Panc1 (cell line): ENCODE results near the gene ATF1. TPM values are rescaled to one million over a fixed set of nuclear protein-coding genes. Genes with fewer than 3 reads are reported as not detected.

Experiments
- ATAC-seq: fragments of 200-7000 bp; cut with Tn5 transposase; 2 replicates; pipeline ENCODE4 v1.9.1; 2020; ENCODE audit warnings: mild to moderate bottlenecking, moderate library complexity
- BruUV-seq: library from RNA; stranded (reverse); fragments of 400-500 nt; replicated peaks from 2 replicates; lab custom pipeline; 2021; lab: Mats Ljungman, UMichigan
- CTCF ChIA-PET: fragments of 300-600 bp; sonication (Branson Sonifier 250); formaldehyde crosslinking; loops from one replicate; lab custom pipeline; 2022; ENCODE audit warnings: antibody characterized with exemption; lab: Charles Lee
- POLR2A ChIA-PET: fragments of 300-600 bp; sonication (Branson Sonifier 250); formaldehyde crosslinking; loops from one replicate; lab custom pipeline; 2022; ENCODE audit warnings: antibody characterized with exemption; lab: Charles Lee
- DNase-seq: peaks from one replicate; pipeline ENCODE4 v3.0.0-alpha.2; 2010; ENCODE audit warnings: low read depth, low spot score
- H3K27ac ChIP-seq: 2 replicates; pipeline ENCODE4 v1.5.1; 2011; ENCODE audit warnings: mild to moderate bottlenecking, low read length, inconsistent platforms
- H3K27me3 ChIP-seq: fragments of 200-500 bp; sonication (Bioruptor generic); 2 replicates; pipeline ENCODE4 v1.6.0; 2014; ENCODE audit warnings: low read length, inconsistent platforms; ENCODE audit not compliant: control insufficient read depth, insufficient read depth
- H3K36me3 ChIP-seq: fragments of 200-500 bp; sonication (Bioruptor generic); 2 replicates; pipeline ENCODE4 v1.5.1; 2014; ENCODE audit warnings: inconsistent platforms, mild to moderate bottlenecking, low read length, moderate library complexity; ENCODE audit not compliant: control insufficient read depth, insufficient read depth
- H3K4me1 ChIP-seq: 2 replicates; pipeline ENCODE4 v1.5.1; 2011; ENCODE audit warnings: inconsistent platforms, mild to moderate bottlenecking, low read length, moderate library complexity; ENCODE audit not compliant: control insufficient read depth, insufficient read depth
- H3K4me3 ChIP-seq, 2 experiments: 2 replicates each; pipeline ENCODE4 v1.5.1; 2011 to 2012; ENCODE audit warnings: low read depth in 2 of 2, low read length in 2 of 2, mild to moderate bottlenecking in 2 of 2, inconsistent platforms in 1 of 2, moderate library complexity in 1 of 2
- H3K9me3 ChIP-seq: fragments of 200-500 bp; sonication (Bioruptor generic); 2 replicates; pipeline ENCODE4 v1.5.1; 2014; ENCODE audit warnings: low read depth, mild to moderate bottlenecking, inconsistent platforms, low read length, moderate library complexity; ENCODE audit not compliant: control insufficient read depth, insufficient read depth
- CTCF ChIP-seq: fragments of 450-650 bp; IDR thresholded peaks from 2 replicates; pipeline ENCODE4 v1.5.1; 2017; ENCODE audit warnings: mild to moderate bottlenecking
- POLR2AphosphoS5 ChIP-seq: IDR thresholded peaks from 2 replicates; pipeline ENCODE4 v1.6.1; 2012; ENCODE audit warnings: mild to moderate bottlenecking, low read depth, low read length, moderate library complexity
- SIN3A ChIP-seq: IDR thresholded peaks from 2 replicates; pipeline ENCODE4 v1.6.1; 2012; ENCODE audit warnings: low read depth, mild to moderate bottlenecking, low read length, moderate library complexity, borderline replicate concordance; ENCODE audit not compliant: insufficient read depth
- TCF7L2 ChIP-seq: IDR thresholded peaks from 2 replicates; pipeline ENCODE4 v1.6.1; 2011; ENCODE audit warnings: mild to moderate bottlenecking, low read depth, low read length, inconsistent platforms
- in situ Hi-C: cut with HindIII; loops from 2 replicates; pipeline ENCODE4 v1.10.0; 2016; ENCODE audit warnings: low sequenced_read_pairs, low pct_unique_long_range_greater_than_20kb
- intact Hi-C: fragments of 100-400 bp; cut with micrococcal nuclease; formaldehyde crosslinking; loops from one replicate; pipeline ENCODE4 v1.10.0; 2022; ENCODE audit not compliant: unreplicated experiment
- total RNA-seq: library from RNA; stranded (reverse); gene quantifications from one replicate; pipeline ENCODE4 v1.2.1, GENCODE V29; 2021; ENCODE audit not compliant: unreplicated experiment
- TF ChIP-seq, protein P1 (sequence below), 2 experiments: IDR thresholded peaks; 2 replicates each; pipeline ENCODE4 v1.6.1; 2011 to 2012; ENCODE audit warnings: low read depth in 2 of 2, control low read depth in 1 of 2, low read length in 1 of 2, mild to moderate bottlenecking in 1 of 2, moderate library complexity in 1 of 2; ENCODE audit not compliant: insufficient read depth in 1 of 2

The ATF1 gene
- total RNA-seq, 1 experiment from 2014 or later = 52.2 TPM

GRCh38 chr12:50725011-50725942, 38.6 kb upstream of the ATF1 start:
- no peak overlapping the region for H3K4me3 ChIP-seq
- ChIA-PET POLR2A (interaction anchor here (0.6 kb wide), 1 partner anchor 614 kb away, joined by 3 read pairs; no protein-coding TSS in a partner anchor), CTCF (no interaction called here)
- TSS peak; percentile 42 for BruUV-seq
- peaks cover 11% of the 10 kb centered on the region; the same call in 1 of the 2 replicates for H3K36me3 ChIP-seq
- H3K4me1 ChIP-seq = no peaks in the 10 kb centered on the region
- TF ChIP-seq CTCF (no peak), TCF7L2 (no peak), SIN3A (no peak), POLR2AphosphoS5 (no peak)
- TF ChIP-seq, protein P1, sequence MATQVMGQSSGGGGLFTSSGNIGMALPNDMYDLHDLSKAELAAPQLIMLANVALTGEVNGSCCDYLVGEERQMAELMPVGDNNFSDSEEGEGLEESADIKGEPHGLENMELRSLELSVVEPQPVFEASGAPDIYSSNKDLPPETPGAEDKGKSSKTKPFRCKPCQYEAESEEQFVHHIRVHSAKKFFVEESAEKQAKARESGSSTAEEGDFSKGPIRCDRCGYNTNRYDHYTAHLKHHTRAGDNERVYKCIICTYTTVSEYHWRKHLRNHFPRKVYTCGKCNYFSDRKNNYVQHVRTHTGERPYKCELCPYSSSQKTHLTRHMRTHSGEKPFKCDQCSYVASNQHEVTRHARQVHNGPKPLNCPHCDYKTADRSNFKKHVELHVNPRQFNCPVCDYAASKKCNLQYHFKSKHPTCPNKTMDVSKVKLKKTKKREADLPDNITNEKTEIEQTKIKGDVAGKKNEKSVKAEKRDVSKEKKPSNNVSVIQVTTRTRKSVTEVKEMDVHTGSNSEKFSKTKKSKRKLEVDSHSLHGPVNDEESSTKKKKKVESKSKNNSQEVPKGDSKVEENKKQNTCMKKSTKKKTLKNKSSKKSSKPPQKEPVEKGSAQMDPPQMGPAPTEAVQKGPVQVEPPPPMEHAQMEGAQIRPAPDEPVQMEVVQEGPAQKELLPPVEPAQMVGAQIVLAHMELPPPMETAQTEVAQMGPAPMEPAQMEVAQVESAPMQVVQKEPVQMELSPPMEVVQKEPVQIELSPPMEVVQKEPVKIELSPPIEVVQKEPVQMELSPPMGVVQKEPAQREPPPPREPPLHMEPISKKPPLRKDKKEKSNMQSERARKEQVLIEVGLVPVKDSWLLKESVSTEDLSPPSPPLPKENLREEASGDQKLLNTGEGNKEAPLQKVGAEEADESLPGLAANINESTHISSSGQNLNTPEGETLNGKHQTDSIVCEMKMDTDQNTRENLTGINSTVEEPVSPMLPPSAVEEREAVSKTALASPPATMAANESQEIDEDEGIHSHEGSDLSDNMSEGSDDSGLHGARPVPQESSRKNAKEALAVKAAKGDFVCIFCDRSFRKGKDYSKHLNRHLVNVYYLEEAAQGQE (IDR thresholded peaks at IDR 0.05; ENCODE audit: insufficient read depth in 1 of 2, low read depth in 2 of 2, low read length in 1 of 2) = no peak
- no peak overlapping the region for H3K27ac ChIP-seq
- DNase-seq (no peak), ATAC-seq (no peak)
- no peaks in the 10 kb centered on the region for H3K9me3 ChIP-seq
- intact Hi-C loops (no loop called here), in situ Hi-C loops (no loop called here)
- no peaks in the 10 kb centered on the region for H3K27me3 ChIP-seq

GRCh38 chr12:50727466-50727865, 36.4 kb upstream of the ATF1 start:
- DNase-seq (no peak), ATAC-seq (no peak)
- H3K27me3 ChIP-seq = no peaks in the 10 kb centered on the region
- CTCF ChIA-PET = no interaction called here
- in situ Hi-C loops (no loop called here), intact Hi-C loops (no loop called here)
- TF ChIP-seq, protein P1 (IDR thresholded peaks at IDR 0.05; ENCODE audit: insufficient read depth in 1 of 2, low read depth in 2 of 2, low read length in 1 of 2) = no peak
- no peak for TF ChIP-seq TCF7L2
- no peak for TF ChIP-seq SIN3A
- TF ChIP-seq POLR2AphosphoS5 = no peak
- TF ChIP-seq CTCF = no peak
- H3K27ac ChIP-seq = no peak overlapping the region
- H3K4me3 ChIP-seq = no peak overlapping the region
- no TSS peak for BruUV-seq
- peaks cover 2% of the 10 kb centered on the region; the same call in 1 of the 2 replicates for H3K36me3 ChIP-seq
- H3K4me1 ChIP-seq = no peaks in the 10 kb centered on the region
- no peaks in the 10 kb centered on the region for H3K9me3 ChIP-seq
- POLR2A ChIA-PET = no interaction called here
